Measurements from ENCODE around the gene BUB1B.

- TF ChIP-seq POLR2A (IDR thresholded peaks at IDR 0.05) (no peak), EP300 (IDR thresholded peaks at IDR 0.05; ENCODE audit: low read depth) (no peak), CTCF (IDR thresholded peaks at IDR 0.05) (no peak)
Measured at GRCh38 chr15:40253167-40253790, 92.4 kb downstream of the BUB1B start.

Data from transverse colon (tissue), 3 donors.